OCI-LY1 (cell line): ENCODE data around the gene FAAP100.
"Not testable (repeated sequence)": the region's sequence is repeated elsewhere in the genome, so short reads cannot be mapped to it uniquely, and the experiment has no call there.

Source experiments
- CTCF ChIP-seq: fragments of 200-600 bp; sonication (generic), shearing (Covaris generic); IDR thresholded peaks from 2 replicates; pipeline ENCODE4 v1.5.1; 2017; ENCODE audit warnings: mild to moderate bottlenecking, antibody characterized with exemption, low read length, moderate library complexity, mixed read lengths
- EZH2 ChIP-seq: fragments of 200-600 bp; sonication (generic), shearing (Covaris generic); IDR thresholded peaks from 2 replicates; pipeline ENCODE4 v1.8.0; 2017; ENCODE audit warnings: borderline replicate concordance, mixed run types, mild to moderate bottlenecking, antibody characterized with exemption, low read length, moderate library complexity, mixed read lengths

GRCh38 chr17:81531013-81531412, 21.1 kb downstream of the FAAP100 start:
- TF ChIP-seq CTCF, EZH2: not testable (repeated sequence)
